IMR-90 (cell line): ENCODE measurements around the gene TRIM2. TPM values are rescaled to one million over a fixed set of nuclear protein-coding genes. Genes with fewer than 3 reads are reported as not detected.

ENCODE experiments used
- ATAC-seq: fragments of 200-7000 bp; cut with Tn5 transposase; 2 replicates; pipeline ENCODE4 v1.9.1; 2020; ENCODE audit warnings: low read depth, mild to moderate bottlenecking, moderate library complexity
- BruUV-seq: library from RNA; stranded (reverse); fragments of 400-500 nt; replicated peaks from 2 replicates; lab custom pipeline; 2021; lab: Mats Ljungman, UMichigan
- CTCF ChIA-PET: fragments of 300-600 bp; formaldehyde crosslinking; extraction: SDS; loops from one replicate; lab custom pipeline; 2021; ENCODE audit warnings: antibody characterized with exemption; lab: Yijun Ruan, JAX
- POLR2A ChIA-PET: fragments of 300-600 bp; sonication (Branson Sonifier 250); formaldehyde crosslinking; loops from one replicate; lab custom pipeline; 2022; ENCODE audit warnings: antibody characterized with exemption; ENCODE audit not compliant: unreplicated experiment; lab: Charles Lee
- DNase-seq: peaks from one replicate; pipeline ENCODE4 v3.0.0; 2013
- H2AFZ ChIP-seq: replicated peaks from 2 replicates; pipeline ENCODE3; 2013; ENCODE audit warnings: low read length, mild to moderate bottlenecking; ENCODE audit not compliant: poor library complexity
- H2AK5ac ChIP-seq: 2 replicates; pipeline ENCODE4 v1.6.1; 2013; ENCODE audit warnings: low read depth, low read length, inconsistent platforms
- H2AK9ac ChIP-seq: replicated peaks from 2 replicates; pipeline ENCODE3; 2013; ENCODE audit warnings: mild to moderate bottlenecking, low read depth, low read length, moderate library complexity; ENCODE audit not compliant: poor library complexity
- H2BK120ac ChIP-seq: 2 replicates; pipeline ENCODE4 v1.6.1; 2013; ENCODE audit warnings: low read depth, low read length, inconsistent platforms
- H2BK15ac ChIP-seq: 3 replicates; pipeline ENCODE4 v1.6.1; 2013; ENCODE audit warnings: low read depth, low read length, inconsistent platforms
- H2BK20ac ChIP-seq: 2 replicates; pipeline ENCODE4 v1.6.1; 2013; ENCODE audit warnings: low read depth, mild to moderate bottlenecking, inconsistent platforms, low read length, moderate library complexity
- H2BK5ac ChIP-seq: 2 replicates; pipeline ENCODE4 v1.6.1; 2013; ENCODE audit warnings: mild to moderate bottlenecking, low read depth, low read length, inconsistent platforms; ENCODE audit not compliant: poor library complexity, severe bottlenecking
- H3K14ac ChIP-seq: replicated peaks from 2 replicates; pipeline ENCODE4 v1.6.1; 2013; ENCODE audit warnings: low read depth, low read length, inconsistent platforms
- H3K18ac ChIP-seq: 2 replicates; pipeline ENCODE4 v1.6.1; 2013; ENCODE audit warnings: low read depth, low read length, control low read depth
- H3K23ac ChIP-seq: 2 replicates; pipeline ENCODE4 v1.6.1; 2013; ENCODE audit warnings: low read depth, low read length, inconsistent platforms
- H3K27ac ChIP-seq: 2 replicates; pipeline ENCODE4 v1.5.1; 2013; ENCODE audit warnings: mild to moderate bottlenecking, control low read depth, low read length; ENCODE audit not compliant: insufficient read depth
- H3K27me3 ChIP-seq: 2 replicates; pipeline ENCODE4 v1.6.1; 2013; ENCODE audit warnings: low read length; ENCODE audit not compliant: control insufficient read depth, insufficient read depth
- H3K36me3 ChIP-seq: 2 replicates; pipeline ENCODE4 v1.6.1; 2013; ENCODE audit warnings: low read length, mixed read lengths; ENCODE audit not compliant: control insufficient read depth, insufficient read depth
- H3K4ac ChIP-seq: 2 replicates; pipeline ENCODE4 v1.6.1; 2013; ENCODE audit warnings: low read depth, low read length, inconsistent platforms
- H3K4me1 ChIP-seq: 2 replicates; pipeline ENCODE4 v1.6.1; 2013; ENCODE audit warnings: low read length, mixed read lengths; ENCODE audit not compliant: control insufficient read depth, insufficient read depth
- H3K4me2 ChIP-seq: 2 replicates; pipeline ENCODE4 v1.6.1; 2013; ENCODE audit warnings: low read depth, mild to moderate bottlenecking, control low read depth, low read length, moderate library complexity
- H3K4me3 ChIP-seq: 2 replicates; pipeline ENCODE4 v1.5.1; 2013; ENCODE audit warnings: low read depth, mild to moderate bottlenecking, control low read depth, low read length, moderate library complexity; ENCODE audit not compliant: insufficient read depth
- H3K56ac ChIP-seq: 2 replicates; pipeline ENCODE4 v1.6.1; 2013; ENCODE audit warnings: low read length, inconsistent platforms; ENCODE audit not compliant: insufficient read depth; ENCODE audit errors: extremely low read depth
- H3K79me1 ChIP-seq, 2 experiments: 2 replicates each; pipeline ENCODE4 v1.6.1; 2013; ENCODE audit warnings: low read length in 2 of 2, inconsistent platforms in 1 of 2, low read depth in 1 of 2
- H3K9ac ChIP-seq: 2 replicates; pipeline ENCODE4 v1.6.1; 2013; ENCODE audit warnings: low read depth, low read length, control low read depth
- H3K9me1 ChIP-seq: 2 replicates; pipeline ENCODE4 v1.6.1; 2013; ENCODE audit warnings: low read length, inconsistent platforms; ENCODE audit not compliant: insufficient read depth
- H3K9me3 ChIP-seq: 2 replicates; pipeline ENCODE4 v1.6.1; 2013; ENCODE audit warnings: low read length; ENCODE audit not compliant: control insufficient read depth, insufficient read depth
- H4K20me1 ChIP-seq: 2 replicates; pipeline ENCODE4 v1.6.1; 2013; ENCODE audit warnings: low read length, inconsistent platforms; ENCODE audit not compliant: insufficient read depth
- H4K5ac ChIP-seq: 2 replicates; pipeline ENCODE4 v1.6.1; 2013; ENCODE audit warnings: mild to moderate bottlenecking, low read depth, low read length, control low read depth
- H4K8ac ChIP-seq, 2 experiments: 2 replicates each; pipeline ENCODE4 v1.6.1; 2013; ENCODE audit warnings: low read depth in 2 of 2, low read length in 2 of 2, control low read depth in 1 of 2, inconsistent platforms in 1 of 2
- H4K91ac ChIP-seq: 2 replicates; pipeline ENCODE4 v1.6.1; 2013; ENCODE audit warnings: low read depth, low read length, inconsistent platforms; ENCODE audit not compliant: insufficient read depth
- BHLHE40 ChIP-seq: fragments of 150-350 bp; IDR thresholded peaks from 2 replicates; pipeline ENCODE4 v1.6.1; 2016; ENCODE audit warnings: mild to moderate bottlenecking, low read depth, low read length
- CEBPB ChIP-seq: IDR thresholded peaks from 2 replicates; pipeline ENCODE4 v1.6.1; 2012; ENCODE audit warnings: low read depth, low read length, improper control_type of control experiment
- CHD1 ChIP-seq: IDR thresholded peaks from 2 replicates; pipeline ENCODE4 v1.6.1; 2012; ENCODE audit warnings: low read depth, low read length, improper control_type of control experiment
- CTCF ChIP-seq: conservative IDR thresholded peaks from 2 replicates; pipeline ENCODE4 v1.5.1; 2012; ENCODE audit warnings: mild to moderate bottlenecking, low read depth, low read length, improper control_type of control experiment
- ELK1 ChIP-seq: fragments of 150-350 bp; IDR thresholded peaks from 2 replicates; pipeline ENCODE4 v1.6.1; 2016; ENCODE audit warnings: low read depth, mild to moderate bottlenecking, low read length, moderate library complexity, borderline replicate concordance
- FOS ChIP-seq: fragments of 150-350 bp; IDR thresholded peaks from 2 replicates; pipeline ENCODE4 v1.6.1; 2016; ENCODE audit warnings: low read depth, low read length
- MAFK ChIP-seq: IDR thresholded peaks from 2 replicates; pipeline ENCODE4 v1.6.1; 2012; ENCODE audit warnings: low read depth, low read length, improper control_type of control experiment
- MAZ ChIP-seq: IDR thresholded peaks from 2 replicates; pipeline ENCODE4 v1.6.1; 2012; ENCODE audit warnings: low read depth, mild to moderate bottlenecking, low read length, improper control_type of control experiment, moderate library complexity, borderline replicate concordance
- MXI1 ChIP-seq: IDR thresholded peaks from 2 replicates; pipeline ENCODE4 v1.6.1; 2012; ENCODE audit warnings: low read depth, mild to moderate bottlenecking, low read length, moderate library complexity, borderline replicate concordance
- POLR2A ChIP-seq: IDR thresholded peaks from 2 replicates; pipeline ENCODE4 v1.6.1; 2012; ENCODE audit warnings: mild to moderate bottlenecking, low read depth, low read length
- RAD21 ChIP-seq: IDR thresholded peaks from 2 replicates; pipeline ENCODE4 v1.6.1; 2012; ENCODE audit warnings: low read length, improper control_type of control experiment
- RCOR1 ChIP-seq: IDR thresholded peaks from 2 replicates; pipeline ENCODE4 v1.6.1; 2012; ENCODE audit warnings: mild to moderate bottlenecking, low read length, improper control_type of control experiment; ENCODE audit not compliant: insufficient replicate concordance
- RFX5 ChIP-seq: IDR thresholded peaks from 2 replicates; pipeline ENCODE4 v1.8.0; 2012; ENCODE audit warnings: low read depth, mild to moderate bottlenecking, low read length, moderate library complexity
- SMC3 ChIP-seq: fragments of 150-350 bp; IDR thresholded peaks from 2 replicates; pipeline ENCODE4 v1.6.1; 2016; ENCODE audit warnings: low read depth, mild to moderate bottlenecking, antibody characterized with exemption, low read length, moderate library complexity
- WGBS, 2 experiments: methylation state at CpG; one replicate each; pipeline versions ENCODE4 v1.1.5 to v1.1.7; 2013; ENCODE audit warnings: missing lambda C conversion rate in 2 of 2; ENCODE audit not compliant: insufficient read length in 1 of 2; ENCODE audit errors: extremely low coverage in 2 of 2; 5-methylcytosine and 5-hydroxymethylcytosine counted together
- dilution Hi-C: fragments of 300-500 bp; cut with HindIII; formaldehyde crosslinking; loops from one replicate; pipeline ENCODE4 v1.14.3; 2018; ENCODE audit warnings: low sequenced_read_pairs; ENCODE audit not compliant: unreplicated experiment
- in situ Hi-C: fragments of 300-500 bp; cut with MboI; formaldehyde crosslinking; loops from 3 replicates; pipeline ENCODE4 v1.14.3; 2019; ENCODE audit warnings: low sequenced_read_pairs, inconsistent platforms, mixed read lengths
- intact Hi-C: fragments of 100-400 bp; cut with micrococcal nuclease; formaldehyde crosslinking; loops from 2 replicates; pipeline ENCODE4 v1.10.0; 2022
- polyA plus RNA-seq, 3 experiments: library from polyadenylated mRNA; depleted of rRNA; stranded (reverse); fragments of >200 nt; gene quantifications; 2 replicates each; pipeline ENCODE4 v1.2.3, GENCODE V29; 2012; ENCODE audit warnings: low replicate concordance in 1 of 3
- total RNA-seq: library from RNA; depleted of rRNA; stranded (reverse); fragments of >200 nt; gene quantifications from 2 replicates; pipeline ENCODE4 v1.2.3, GENCODE V29; 2012
- TF ChIP-seq, protein P1 (sequence below): fragments of 150-350 bp; IDR thresholded peaks from 2 replicates; pipeline ENCODE4 v1.6.1; 2017; ENCODE audit warnings: mild to moderate bottlenecking, antibody characterized with exemption, low read length, low read depth

The TRIM2 gene
- total and polyA plus RNA-seq, 2 of the 4 experiments (the other 2 are of a cell fraction) = 16.0 to 64.2 TPM

- no CpG with 5 or more reads among the region's 2 CpGs for WGBS, 2 experiments
- no peak overlapping the region for H2AFZ ChIP-seq
- CTCF ChIA-PET = no interaction called here
- H3K4ac ChIP-seq = no peak overlapping the region
- ATAC-seq (no peak), DNase-seq (no peak)
- POLR2A ChIA-PET = no interaction called here
- no peaks in the 10 kb centered on the region for H3K79me1 ChIP-seq
- no peak overlapping the region for H3K23ac ChIP-seq
- H3K36me3 ChIP-seq = no peaks in the 10 kb centered on the region
- H2AK5ac ChIP-seq = no peak overlapping the region
- no peaks in the 10 kb centered on the region for H3K9me3 ChIP-seq
- no peaks in the 10 kb centered on the region for H3K9me1 ChIP-seq
- H3K27me3 ChIP-seq = no peaks in the 10 kb centered on the region
- H2BK5ac ChIP-seq = no peak overlapping the region
- no peaks in the 10 kb centered on the region for H3K4me1 ChIP-seq
- no peaks in the 10 kb centered on the region for H4K20me1 ChIP-seq
- dilution Hi-C loops (no loop called here), in situ Hi-C loops (no loop called here), intact Hi-C loops (no loop called here)
- no peak overlapping the region for H3K9ac ChIP-seq
- no peak overlapping the region for H2BK120ac ChIP-seq
- no peak overlapping the region for H3K4me2 ChIP-seq
- H3K56ac ChIP-seq = no peak overlapping the region
- no peak overlapping the region for H4K8ac ChIP-seq
- H3K14ac ChIP-seq = no peak overlapping the region
- H2BK20ac ChIP-seq = no peak overlapping the region
- TF ChIP-seq POLR2A (no peak), RCOR1 (no peak), RAD21 (no peak), MAZ (no peak), MAFK (no peak), CTCF (no peak), RFX5 (no peak), FOS (no peak), SMC3 (no peak), CEBPB (no peak), BHLHE40 (no peak), MXI1 (no peak), ELK1 (no peak), CHD1 (no peak)
- TF ChIP-seq, protein P1, sequence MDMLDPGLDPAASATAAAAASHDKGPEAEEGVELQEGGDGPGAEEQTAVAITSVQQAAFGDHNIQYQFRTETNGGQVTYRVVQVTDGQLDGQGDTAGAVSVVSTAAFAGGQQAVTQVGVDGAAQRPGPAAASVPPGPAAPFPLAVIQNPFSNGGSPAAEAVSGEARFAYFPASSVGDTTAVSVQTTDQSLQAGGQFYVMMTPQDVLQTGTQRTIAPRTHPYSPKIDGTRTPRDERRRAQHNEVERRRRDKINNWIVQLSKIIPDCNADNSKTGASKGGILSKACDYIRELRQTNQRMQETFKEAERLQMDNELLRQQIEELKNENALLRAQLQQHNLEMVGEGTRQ = no peak
- H4K5ac ChIP-seq = no peak overlapping the region
- no peak overlapping the region for H3K4me3 ChIP-seq
- no peak overlapping the region for H4K91ac ChIP-seq
- H2BK15ac ChIP-seq = no peak overlapping the region
- no peak overlapping the region for H3K18ac ChIP-seq
- BruUV-seq = no TSS peak
- no peak overlapping the region for H2AK9ac ChIP-seq
- H3K27ac ChIP-seq = no peak overlapping the region
These were observed 181.5 kb downstream of the TRIM2 start for GRCh38 chr4:153385784-153386183.
